HCT116 (cell line): ENCODE results near the gene METRN. TPM values are rescaled to one million over a fixed set of nuclear protein-coding genes. Genes with fewer than 3 reads are reported as not detected.

Source experiments
- ATAC-seq: fragments of 200-7000 bp; cut with Tn5 transposase; 2 replicates; pipeline ENCODE4 v1.9.1; 2020; ENCODE audit warnings: mild to moderate bottlenecking, moderate library complexity
- BruUV-seq: library from RNA; stranded (reverse); fragments of 400-500 nt; replicated peaks from 2 replicates; lab custom pipeline; 2021; lab: Mats Ljungman, UMichigan
- CTCF ChIA-PET: fragments of 300-600 bp; sonication (Branson Sonifier 250); formaldehyde crosslinking; loops from one replicate; lab custom pipeline; 2021; ENCODE audit warnings: antibody characterized with exemption; lab: Charles Lee
- POLR2A ChIA-PET: fragments of 300-600, 350-600 bp; sonication (Branson Sonifier 250); formaldehyde crosslinking; loops from one replicate; lab custom pipeline; 2021; ENCODE audit warnings: antibody characterized with exemption; lab: Charles Lee
- RAD21 ChIA-PET, 2 experiments: fragments of 300-600 bp; sonication (Branson Sonifier 250); formaldehyde crosslinking; loops; one replicate each; lab custom pipeline; 2023; ENCODE audit warnings: low total read pairs in 2 of 2; ENCODE audit not compliant: uncharacterized antibody in 2 of 2, unreplicated experiment in 2 of 2, low non-redundant PET in 1 of 2; lab: Charles Lee
- DNase-seq: peaks from one replicate; pipeline ENCODE4 v3.0.0-alpha.2; 2010; ENCODE audit warnings: low read depth, low spot score
- H2AFZ ChIP-seq: fragments of 200-600 bp; shearing (Covaris generic), sonication (generic); 2 replicates; pipeline ENCODE4 v1.6.1; 2017; ENCODE audit warnings: low read depth, mixed run types, mixed read lengths, antibody characterized with exemption, low read length; ENCODE audit not compliant: poor library complexity, severe bottlenecking
- H3K27ac ChIP-seq: 2 replicates; pipeline ENCODE4 v1.5.1; 2012; ENCODE audit warnings: low read depth, low read length
- H3K27me3 ChIP-seq: fragments of 200-600 bp; sonication (generic); 2 replicates; pipeline ENCODE4 v1.6.1; 2016; ENCODE audit warnings: mixed run types, low read length, mixed read lengths; ENCODE audit not compliant: insufficient read depth
- H3K36me3 ChIP-seq, 2 experiments: fragments of 200-500 bp in 1 of 2; fragments of 200-600 bp in 1 of 2; sonication (Bioruptor generic) in 1 of 2; sonication (generic) in 1 of 2; 2 replicates each; pipeline versions ENCODE4 v1.5.1 to v1.6.1; 2014 to 2016; ENCODE audit warnings: low read length in 2 of 2, inconsistent platforms in 1 of 2, mixed read lengths in 1 of 2, mixed run types in 1 of 2; ENCODE audit not compliant: insufficient read depth in 2 of 2, control insufficient read depth in 1 of 2
- H3K4me1 ChIP-seq, 2 experiments: fragments of 200-600 bp in 1 of 2; sonication (generic) in 1 of 2; 2 replicates each; pipeline versions ENCODE4 v1.5.1 to v1.6.1; 2012 to 2017; ENCODE audit warnings: low read length in 2 of 2, inconsistent platforms in 1 of 2, mild to moderate bottlenecking in 1 of 2, mixed read lengths in 1 of 2, mixed run types in 1 of 2, moderate library complexity in 1 of 2; ENCODE audit not compliant: insufficient read depth in 2 of 2, control insufficient read depth in 1 of 2
- H3K4me2 ChIP-seq: fragments of 200-600 bp; sonication (generic); 2 replicates; pipeline ENCODE4 v1.6.1; 2017; ENCODE audit warnings: mixed run types, low read length, mixed read lengths
- H3K4me3 ChIP-seq, 2 experiments: fragments of 200-600 bp in 1 of 2; sonication (generic) in 1 of 2; replicated peaks in 1 of 2; 2 replicates each; pipeline ENCODE4 v1.5.1; 2011 to 2016; ENCODE audit warnings: low read length in 2 of 2, control low read depth in 1 of 2, low read depth in 1 of 2, mild to moderate bottlenecking in 1 of 2, mixed read lengths in 1 of 2, mixed run types in 1 of 2
- H3K79me2 ChIP-seq: fragments of 200-600 bp; sonication (generic); 2 replicates; pipeline ENCODE4 v1.6.1; 2017; ENCODE audit warnings: mild to moderate bottlenecking, mixed run types, low read length, moderate library complexity, mixed read lengths; ENCODE audit not compliant: insufficient read depth
- H3K9ac ChIP-seq: fragments of 200-600 bp; sonication (generic); 2 replicates; pipeline ENCODE4 v1.6.1; 2016; ENCODE audit warnings: low read length, mixed read lengths
- H3K9me2 ChIP-seq: fragments of 200-600 bp; sonication (generic), shearing (Covaris generic); 2 replicates; pipeline ENCODE4 v1.6.1; 2017; ENCODE audit warnings: mixed run types, mild to moderate bottlenecking, moderate library complexity; ENCODE audit not compliant: insufficient read depth
- H3K9me3 ChIP-seq, 2 experiments: fragments of 200-500 bp in 1 of 2; fragments of 200-600 bp in 1 of 2; sonication (Bioruptor generic) in 1 of 2; sonication (generic) in 1 of 2; 2 replicates each; pipeline ENCODE4 v1.6.1; 2014 to 2017; ENCODE audit warnings: low read length in 2 of 2, mixed read lengths in 2 of 2, inconsistent platforms in 1 of 2, low read depth in 1 of 2, mild to moderate bottlenecking in 1 of 2, mixed run types in 1 of 2, moderate library complexity in 1 of 2; ENCODE audit not compliant: control insufficient read depth in 1 of 2, insufficient read depth in 1 of 2
- H4K20me1 ChIP-seq: fragments of 200-600 bp; sonication (generic), shearing (Covaris generic); 2 replicates; pipeline ENCODE4 v1.6.1; 2017; ENCODE audit warnings: mixed run types, mild to moderate bottlenecking, moderate library complexity; ENCODE audit not compliant: insufficient read depth
- EGR1 ChIP-seq: IDR thresholded peaks from 2 replicates; pipeline ENCODE4 v1.6.1; 2012; ENCODE audit warnings: low read depth
- ELF1 ChIP-seq: IDR thresholded peaks from 2 replicates; pipeline ENCODE4 v1.6.1; 2012; ENCODE audit warnings: low read depth, borderline replicate concordance
- EZH2phosphoT487 ChIP-seq: fragments of 200-600 bp; IDR thresholded peaks from 2 replicates; pipeline ENCODE4 v1.6.1; 2018; ENCODE audit warnings: antibody characterized with exemption, borderline replicate concordance
- FOSL1 ChIP-seq: IDR thresholded peaks from 2 replicates; pipeline ENCODE4 v1.6.1; 2012; ENCODE audit warnings: low read depth
- RAD21 ChIP-seq: IDR thresholded peaks from 2 replicates; pipeline ENCODE4 v1.6.1; 2012; ENCODE audit warnings: low read depth, mild to moderate bottlenecking
- ZNF274 ChIP-seq: fragments of 200-500 bp; sonication (Bioruptor generic); IDR thresholded peaks from 2 replicates; pipeline ENCODE4 v1.6.1; 2014; ENCODE audit warnings: mild to moderate bottlenecking, low read depth, low read length, inconsistent platforms
- intact Hi-C: fragments of 100-400 bp; cut with micrococcal nuclease; formaldehyde crosslinking; loops from 2 replicates; pipeline ENCODE4 v1.10.0; 2022
- total RNA-seq: library from RNA; stranded (reverse); gene quantifications from one replicate; pipeline ENCODE4 v1.2.1, GENCODE V29; 2021; ENCODE audit not compliant: unreplicated experiment
- TF ChIP-seq, protein P1 (sequence below), 3 experiments: fragments of 200-600 bp in 1 of 3; sonication (generic) in 1 of 3; IDR thresholded peaks in 2 of 3; conservative IDR thresholded peaks in 1 of 3; 2 replicates each; pipeline ENCODE4 v1.5.1; 2012 to 2017; ENCODE audit warnings: low read depth in 2 of 3, low read length in 2 of 3, antibody characterized with exemption in 1 of 3, borderline replicate concordance in 1 of 3, control low read depth in 1 of 3, mild to moderate bottlenecking in 1 of 3, mixed read lengths in 1 of 3, mixed run types in 1 of 3, moderate library complexity in 1 of 3; ENCODE audit not compliant: insufficient read depth in 1 of 3
- TF ChIP-seq, protein P2 (sequence below): IDR thresholded peaks from 2 replicates; pipeline ENCODE4 v1.6.1; 2011; ENCODE audit warnings: mild to moderate bottlenecking, low read length, moderate library complexity; ENCODE audit not compliant: insufficient replicate concordance; ENCODE audit errors: extremely low read depth

The METRN gene
- total RNA-seq, 1 experiment from 2014 or later = 193 TPM

DNA sequence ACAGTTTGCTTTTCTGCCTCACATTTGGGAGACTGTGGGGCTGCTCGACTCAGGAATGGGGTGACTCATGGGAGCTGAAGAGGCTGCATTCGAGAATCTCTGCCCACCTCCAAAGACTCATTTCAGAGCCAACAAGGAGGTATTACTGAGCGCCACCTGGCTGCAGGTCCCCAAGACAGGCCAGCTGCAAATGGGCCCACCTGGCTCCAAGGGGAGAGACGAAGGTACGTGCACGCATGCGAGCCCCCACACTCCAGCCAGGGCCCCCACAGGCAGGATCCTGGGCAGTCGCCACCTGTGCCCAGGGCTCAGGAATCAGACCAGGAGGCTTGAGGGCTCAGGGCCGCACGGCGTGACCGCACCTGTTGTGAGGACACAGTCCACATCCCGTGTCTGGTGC, 18.0 kb downstream of the METRN start:
- Histone ChIP-seq H3K9me2 (no peaks in the 10 kb centered on the region), H3K27me3 (no peaks in the 10 kb centered on the region), H3K4me1 (peaks cover 0 to 13% of the 10 kb centered on the region in 2 experiments; a peak in 3 of 4 replicates), H3K27ac (0 out of 2 replicates have a peak overlapping the region, but pooled peaks have one; percentile 11), H4K20me1 (no peaks in the 10 kb centered on the region), H3K9me3 (no peaks in the 10 kb centered on the region), H3K79me2 (peaks cover 15% of the 10 kb centered on the region; the same call in 1 of the 2 replicates), H2AFZ (no peak overlapping the region), H3K4me3 (no peak overlapping the region), H3K9ac (no peak overlapping the region), H3K4me2 (no peak overlapping the region), H3K36me3 (peaks cover 6 to 16% of the 10 kb centered on the region in 2 experiments)
- intact Hi-C loops = no loop called here
- ChIA-PET POLR2A (interaction anchor here (0.6 to 1.4 kb wide), 2 partner anchors 8 to 14 kb away, joined by 3 read pairs; partner anchors contain the start of gene CIAO3), RAD21 (interaction anchor here in 1 of 2 experiments (0.6 kb wide), 1 partner anchor 99 kb away, joined by 3 read pairs; no protein-coding TSS in a partner anchor), CTCF (no interaction called here)
- TF ChIP-seq, protein P1, sequence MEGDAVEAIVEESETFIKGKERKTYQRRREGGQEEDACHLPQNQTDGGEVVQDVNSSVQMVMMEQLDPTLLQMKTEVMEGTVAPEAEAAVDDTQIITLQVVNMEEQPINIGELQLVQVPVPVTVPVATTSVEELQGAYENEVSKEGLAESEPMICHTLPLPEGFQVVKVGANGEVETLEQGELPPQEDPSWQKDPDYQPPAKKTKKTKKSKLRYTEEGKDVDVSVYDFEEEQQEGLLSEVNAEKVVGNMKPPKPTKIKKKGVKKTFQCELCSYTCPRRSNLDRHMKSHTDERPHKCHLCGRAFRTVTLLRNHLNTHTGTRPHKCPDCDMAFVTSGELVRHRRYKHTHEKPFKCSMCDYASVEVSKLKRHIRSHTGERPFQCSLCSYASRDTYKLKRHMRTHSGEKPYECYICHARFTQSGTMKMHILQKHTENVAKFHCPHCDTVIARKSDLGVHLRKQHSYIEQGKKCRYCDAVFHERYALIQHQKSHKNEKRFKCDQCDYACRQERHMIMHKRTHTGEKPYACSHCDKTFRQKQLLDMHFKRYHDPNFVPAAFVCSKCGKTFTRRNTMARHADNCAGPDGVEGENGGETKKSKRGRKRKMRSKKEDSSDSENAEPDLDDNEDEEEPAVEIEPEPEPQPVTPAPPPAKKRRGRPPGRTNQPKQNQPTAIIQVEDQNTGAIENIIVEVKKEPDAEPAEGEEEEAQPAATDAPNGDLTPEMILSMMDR (IDR thresholded peaks at IDR 0.05 in 2 of 3, conservative IDR thresholded peaks at IDR 0.05 in 1 of 3; ENCODE audit: borderline replicate concordance in 1 of 3, insufficient read depth in 1 of 3, low read depth in 2 of 3, low read length in 2 of 3) = peak in 2 of 3 experiments; percentile 38 to 44; a peak in 3 of 6 replicates
- TF ChIP-seq ELF1 = no peak
- BruUV-seq = no TSS peak
- DNase-seq (no peak), ATAC-seq (no peak)

DNA sequence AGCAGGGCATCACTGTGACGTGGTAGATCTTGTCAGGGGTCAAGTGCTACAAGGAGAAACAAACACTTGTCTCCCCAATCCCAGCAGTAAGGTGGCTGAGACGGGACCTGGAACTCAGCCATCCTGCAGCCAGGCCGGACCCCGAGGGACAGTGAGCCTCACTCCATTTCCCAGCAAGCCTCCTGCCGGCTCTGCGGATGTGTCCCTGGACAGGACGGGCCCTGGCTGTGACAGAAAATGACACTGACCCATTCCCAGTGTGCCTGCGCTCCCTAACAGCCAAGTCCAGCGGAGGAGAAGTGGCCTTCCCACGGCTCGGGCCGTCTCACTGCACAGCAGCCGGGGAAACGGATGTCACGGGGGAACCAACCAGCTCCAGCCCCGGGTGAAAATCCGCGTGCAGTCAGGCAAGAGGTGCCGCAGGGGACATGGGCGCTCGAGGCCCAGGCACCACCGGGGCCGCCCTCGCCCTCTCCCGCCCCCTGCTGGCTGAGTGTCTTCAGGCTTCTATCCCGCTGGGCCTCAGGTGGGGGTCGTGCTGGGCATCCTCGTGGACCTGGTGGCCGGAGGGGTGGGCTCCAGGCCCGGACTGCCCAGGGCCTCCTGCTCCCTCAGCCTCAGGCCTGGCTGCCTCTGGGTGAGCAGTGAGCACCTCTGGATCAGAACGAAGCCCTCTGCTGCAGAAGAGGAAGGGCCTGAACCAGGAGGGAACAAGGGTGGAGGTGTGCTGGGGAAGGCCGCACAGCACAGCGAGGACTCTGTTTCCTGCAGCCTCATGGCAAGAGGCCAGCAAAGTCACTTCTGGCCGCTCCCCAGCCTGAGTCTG, 18.7 kb downstream of the METRN start:
- no peak for ATAC-seq
- Histone ChIP-seq H3K27me3 (no peaks in the 10 kb centered on the region), H3K4me2 (no peak overlapping the region), H3K9me2 (no peaks in the 10 kb centered on the region), H3K27ac (peak overlapping the region; percentile 26; the same call in 1 of the 2 replicates), H2AFZ (no peak overlapping the region), H3K9ac (no peak overlapping the region), H3K79me2 (peaks cover 13% of the 10 kb centered on the region; the same call in 1 of the 2 replicates), H3K4me1 (peaks cover 0 to 10% of the 10 kb centered on the region in 2 experiments; a peak in 3 of 4 replicates), H3K4me3 (no peak overlapping the region), H3K9me3 (no peaks in the 10 kb centered on the region), H3K36me3 (peaks cover 6 to 18% of the 10 kb centered on the region in 2 experiments), H4K20me1 (no peaks in the 10 kb centered on the region)
- RAD21 ChIA-PET = no interaction called here
- TF ChIP-seq ZNF274 (no peak), EGR1 (no peak), EZH2phosphoT487 (no peak), RAD21 (no peak), FOSL1 (no peak), ELF1 (no peak)
- TF ChIP-seq, protein P1 (IDR thresholded peaks at IDR 0.05 in 2 of 3, conservative IDR thresholded peaks at IDR 0.05 in 1 of 3; ENCODE audit: borderline replicate concordance in 1 of 3, insufficient read depth in 1 of 3, low read depth in 2 of 3, low read length in 2 of 3) = peak in 2 of 3 experiments; percentile 40 to 48; a peak in 4 of 6 replicates
- TF ChIP-seq, protein P2, sequence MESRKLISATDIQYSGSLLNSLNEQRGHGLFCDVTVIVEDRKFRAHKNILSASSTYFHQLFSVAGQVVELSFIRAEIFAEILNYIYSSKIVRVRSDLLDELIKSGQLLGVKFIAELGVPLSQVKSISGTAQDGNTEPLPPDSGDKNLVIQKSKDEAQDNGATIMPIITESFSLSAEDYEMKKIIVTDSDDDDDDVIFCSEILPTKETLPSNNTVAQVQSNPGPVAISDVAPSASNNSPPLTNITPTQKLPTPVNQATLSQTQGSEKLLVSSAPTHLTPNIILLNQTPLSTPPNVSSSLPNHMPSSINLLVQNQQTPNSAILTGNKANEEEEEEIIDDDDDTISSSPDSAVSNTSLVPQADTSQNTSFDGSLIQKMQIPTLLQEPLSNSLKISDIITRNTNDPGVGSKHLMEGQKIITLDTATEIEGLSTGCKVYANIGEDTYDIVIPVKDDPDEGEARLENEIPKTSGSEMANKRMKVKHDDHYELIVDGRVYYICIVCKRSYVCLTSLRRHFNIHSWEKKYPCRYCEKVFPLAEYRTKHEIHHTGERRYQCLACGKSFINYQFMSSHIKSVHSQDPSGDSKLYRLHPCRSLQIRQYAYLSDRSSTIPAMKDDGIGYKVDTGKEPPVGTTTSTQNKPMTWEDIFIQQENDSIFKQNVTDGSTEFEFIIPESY = no peak
- DNase-seq = no peak
- intact Hi-C loops = no loop called here
- POLR2A ChIA-PET = no interaction called here
- BruUV-seq = no TSS peak
- CTCF ChIA-PET = no interaction called here
